Activated naive CD8-positive, alpha-beta T cell treated with anti-CD3 and anti-CD28 coated beads, Interleukin-2, amount 10 ng/mL, durations not matched to agents 7 days and 5 days (primary cell): ENCODE data around the gene MYBPC3. TPM values are rescaled to one million over a fixed set of nuclear protein-coding genes. Genes with fewer than 3 reads are reported as not detected.
"Not testable (repeated sequence)": the region's sequence is repeated elsewhere in the genome, so short reads cannot be mapped to it uniquely, and the experiment has no call there.

Source experiments
- ATAC-seq: fragments of 150-1000 bp; cut with Tn5 transposase; one replicate; pipeline ENCODE4 v1.10.0; 2021; ENCODE audit warnings: low read depth, moderate library complexity
- POLR2A ChIA-PET: fragments of 350-600 bp; sonication (Branson Sonifier 250); formaldehyde crosslinking; loops from one replicate; lab custom pipeline; 2021; ENCODE audit warnings: antibody characterized with exemption; lab: Charles Lee
- DNase-seq: peaks from one replicate; pipeline ENCODE4 v3.0.0; 2021
- H3K27ac Mint-ChIP-seq: one replicate; pipeline ENCODE4 v1.8.0; 2022; ENCODE audit warnings: mild to moderate bottlenecking, mixed read lengths
- H3K27me3 Mint-ChIP-seq: one replicate; pipeline ENCODE4 v1.8.0; 2022; ENCODE audit warnings: mild to moderate bottlenecking, moderate library complexity, mixed read lengths
- H3K36me3 Mint-ChIP-seq: one replicate; pipeline ENCODE4 v1.8.0; 2021; ENCODE audit warnings: mild to moderate bottlenecking, mixed read lengths
- H3K4me1 Mint-ChIP-seq: one replicate; pipeline ENCODE4 v1.8.0; 2021; ENCODE audit warnings: mixed read lengths
- H3K4me3 Mint-ChIP-seq: one replicate; pipeline ENCODE4 v1.8.0; 2022; ENCODE audit warnings: mild to moderate bottlenecking, moderate library complexity, mixed read lengths
- H3K9me3 Mint-ChIP-seq: one replicate; pipeline ENCODE4 v1.8.0; 2021; ENCODE audit warnings: mixed read lengths
- total RNA-seq, 2 experiments: library from RNA; stranded (reverse); gene quantifications; one replicate each; pipeline ENCODE4 v1.2.3, GENCODE V29; 2021

Gene MYBPC3
- total RNA-seq, 2 experiments from 2014 or later = 0.11 TPM; not detected in 1

DNA sequence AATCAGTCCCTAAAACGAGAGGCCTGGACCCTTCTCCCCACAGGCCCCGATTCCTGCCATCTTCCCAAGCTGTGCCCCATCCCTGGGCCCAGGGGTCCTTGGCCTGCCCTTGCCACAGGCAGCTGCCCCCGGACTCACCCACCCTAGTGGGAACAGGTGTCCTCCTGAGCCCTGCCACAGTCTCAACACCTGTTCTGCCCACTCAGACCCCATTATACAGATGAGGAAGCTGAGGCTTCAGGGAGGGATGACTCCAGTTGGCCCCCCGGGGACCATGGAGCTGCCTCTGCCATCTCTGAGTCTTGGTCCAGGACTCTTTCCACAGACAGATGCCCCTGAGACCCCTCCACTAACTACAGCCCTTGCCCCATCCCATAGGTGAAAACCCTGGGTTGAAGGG lies 15.9 kb downstream of the MYBPC3 start:
- Mint-ChIP-seq H3K4me3 (no peak overlapping the region), H3K27me3 (peaks cover 2% of the 10 kb centered on the region), H3K27ac (no peak overlapping the region), H3K36me3 (no peaks in the 10 kb centered on the region), H3K4me1 (peaks cover 2% of the 10 kb centered on the region), H3K9me3 (no peaks in the 10 kb centered on the region)
- ATAC-seq (no peak), DNase-seq (no peak)
- POLR2A ChIA-PET = no interaction called here

GRCh38 chr11:47335733-47336132 lies 16.8 kb downstream of the MYBPC3 start:
- DNase-seq = no peak
- Mint-ChIP-seq H3K27ac (no peak overlapping the region), H3K36me3 (no peaks in the 10 kb centered on the region), H3K9me3 (no peaks in the 10 kb centered on the region), H3K4me3 (no peak overlapping the region), H3K27me3 (peaks cover 2% of the 10 kb centered on the region), H3K4me1 (peaks cover 2% of the 10 kb centered on the region)
- ATAC-seq = no peak
- POLR2A ChIA-PET = no interaction called here

- DNase-seq, H3K9me3 Mint-ChIP-seq, H3K27me3 Mint-ChIP-seq, POLR2A ChIA-PET, H3K36me3 Mint-ChIP-seq, ATAC-seq, H3K4me3 Mint-ChIP-seq, H3K27ac Mint-ChIP-seq, H3K4me1 Mint-ChIP-seq: not testable (repeated sequence)
Observed at GRCh38 chr11:47334699-47335411, 17.6 kb downstream of the MYBPC3 start.

DNA sequence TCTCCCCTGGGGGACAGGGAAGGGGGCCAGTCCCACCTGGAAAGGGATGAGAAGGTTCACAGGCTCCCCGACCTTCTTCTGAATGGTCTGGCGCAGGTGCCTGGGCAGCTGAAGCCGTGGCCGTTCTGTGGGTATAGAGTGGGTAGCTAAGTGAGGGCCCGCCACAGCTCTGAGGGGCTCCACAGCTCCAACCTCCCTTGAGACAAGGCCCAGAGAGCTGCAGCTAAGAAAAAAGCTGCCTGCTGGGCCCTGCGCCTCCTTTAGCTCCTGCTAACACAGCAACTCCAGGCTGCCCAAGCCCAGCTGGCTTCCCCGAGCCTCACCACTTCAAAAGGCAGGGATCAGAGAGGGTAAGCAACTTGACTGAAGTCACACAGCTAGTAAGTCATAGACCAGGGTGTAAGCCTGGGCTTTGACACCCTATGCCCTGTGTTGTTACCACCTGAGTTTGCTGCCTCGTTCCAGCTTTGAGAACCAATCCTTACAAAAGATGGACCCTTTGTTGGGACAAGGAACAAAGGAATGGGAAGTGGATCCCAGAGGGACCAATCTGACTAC lies 18.5 kb downstream of the MYBPC3 start:
- POLR2A ChIA-PET = no interaction called here
- DNase-seq = no peak

DNA sequence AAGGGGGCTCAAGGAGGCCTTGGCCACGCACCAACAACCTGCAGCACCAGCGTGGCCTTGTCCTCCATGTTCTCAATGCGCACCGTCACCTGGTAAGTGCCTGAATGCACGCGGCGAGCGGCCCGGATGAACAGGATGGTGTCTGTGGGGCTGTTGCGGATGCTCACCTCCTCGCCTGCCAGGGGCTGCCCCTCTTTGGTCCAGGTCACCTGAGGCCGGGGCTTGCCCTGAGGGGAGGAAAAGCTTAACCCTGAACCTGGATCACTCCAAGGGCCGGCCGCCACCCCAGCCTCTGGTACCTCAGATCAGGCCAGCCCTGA lies 19.0 kb downstream of the MYBPC3 start:
- Mint-ChIP-seq H3K27ac (no peak overlapping the region), H3K27me3 (peaks cover 2% of the 10 kb centered on the region), H3K4me3 (no peak overlapping the region), H3K36me3 (peaks cover 6% of the 10 kb centered on the region), H3K9me3 (no peaks in the 10 kb centered on the region), H3K4me1 (peaks cover 2% of the 10 kb centered on the region)
- POLR2A ChIA-PET = no interaction called here
- no peak for ATAC-seq
- DNase-seq = no peak

More for the DNA sequence above, 18.5 kb downstream of the MYBPC3 start:
- peaks cover under 1% of the 10 kb centered on the region for H3K36me3 Mint-ChIP-seq
- no peak overlapping the region for H3K27ac Mint-ChIP-seq
- no peaks in the 10 kb centered on the region for H3K9me3 Mint-ChIP-seq
- peaks cover 2% of the 10 kb centered on the region for H3K4me1 Mint-ChIP-seq
- H3K4me3 Mint-ChIP-seq = no peak overlapping the region
- H3K27me3 Mint-ChIP-seq = peaks cover 2% of the 10 kb centered on the region
- ATAC-seq = no peak

DNA sequence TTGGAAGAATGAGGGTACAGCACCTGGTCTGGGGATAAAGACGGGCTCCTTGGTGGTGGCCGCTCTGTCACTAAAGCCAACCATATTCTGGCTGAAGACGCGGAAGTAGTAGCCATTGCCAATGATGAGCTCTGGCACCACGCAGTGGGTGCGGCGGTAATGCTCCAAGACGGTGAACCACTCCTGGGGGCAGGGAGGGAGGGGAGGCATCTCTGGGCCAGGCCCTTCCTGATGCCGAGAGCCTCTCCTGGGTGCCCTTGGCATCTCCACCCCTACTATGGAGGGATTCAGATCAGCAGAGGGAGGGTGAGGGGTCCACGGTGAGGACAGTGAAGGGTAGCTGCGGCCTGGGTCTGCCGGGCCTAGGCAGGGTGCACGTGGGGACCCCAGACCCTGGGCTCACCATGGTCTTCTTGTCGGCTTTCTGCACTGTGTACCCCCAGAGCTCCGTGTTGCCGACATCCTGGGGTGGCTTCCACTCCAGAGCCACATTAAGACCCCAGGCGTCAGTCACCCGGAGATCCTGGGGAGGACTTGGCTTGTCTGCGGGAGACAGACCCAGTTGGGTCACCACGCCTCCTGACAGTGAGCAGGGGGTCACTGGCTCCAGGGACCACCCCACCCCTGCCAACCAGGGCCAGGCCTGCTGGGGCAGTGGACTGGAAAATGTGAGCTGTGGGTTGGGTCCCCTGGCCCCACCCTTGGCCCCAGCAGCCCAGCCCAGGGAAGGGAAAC lies 19.5 kb downstream of the MYBPC3 start:
- no peak for DNase-seq
- H3K4me3 Mint-ChIP-seq = no peak overlapping the region
- no peaks in the 10 kb centered on the region for H3K27me3 Mint-ChIP-seq
- POLR2A ChIA-PET = no interaction called here
- peaks cover 2% of the 10 kb centered on the region for H3K4me1 Mint-ChIP-seq
- H3K9me3 Mint-ChIP-seq = no peaks in the 10 kb centered on the region
- no peak overlapping the region for H3K27ac Mint-ChIP-seq
- ATAC-seq = no peak
- peaks cover 6% of the 10 kb centered on the region for H3K36me3 Mint-ChIP-seq

DNA sequence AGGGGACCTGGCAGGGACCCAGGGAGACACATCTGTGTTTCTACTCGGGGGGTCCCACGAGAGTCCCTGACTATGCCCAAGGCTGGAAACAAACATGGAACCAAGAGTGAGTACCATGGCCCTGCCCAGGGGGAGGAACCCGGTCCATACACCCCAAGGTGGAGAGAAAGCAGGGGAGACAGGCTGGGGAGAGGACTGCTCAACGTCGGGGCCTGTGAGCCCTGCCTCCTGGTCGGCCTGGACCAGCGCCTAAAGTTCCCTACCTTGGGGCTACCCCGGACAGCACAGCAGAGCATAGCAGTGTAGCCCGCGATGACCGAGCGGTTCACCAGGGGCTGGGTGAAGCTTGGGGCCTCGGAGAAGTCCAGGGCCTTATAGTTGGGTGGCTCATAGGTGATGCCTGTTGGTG lies 20.2 kb downstream of the MYBPC3 start:
- ATAC-seq (no peak), DNase-seq (no peak)
- H3K4me3 Mint-ChIP-seq = no peak overlapping the region
- POLR2A ChIA-PET = interaction anchor here (0.5 kb wide), 1 partner anchor 16 kb away, joined by 4 read pairs; no protein-coding TSS in a partner anchor
- H3K9me3 Mint-ChIP-seq = no peaks in the 10 kb centered on the region
- peaks cover 2% of the 10 kb centered on the region for H3K4me1 Mint-ChIP-seq
- H3K27ac Mint-ChIP-seq = no peak overlapping the region
- H3K36me3 Mint-ChIP-seq = peaks cover 10% of the 10 kb centered on the region
- H3K27me3 Mint-ChIP-seq = no peaks in the 10 kb centered on the region

GRCh38 chr11:47331454-47332302 lies 20.8 kb downstream of the MYBPC3 start:
- H3K9me3 Mint-ChIP-seq = no peaks in the 10 kb centered on the region
- POLR2A ChIA-PET = interaction anchor here (0.5 kb wide), 1 partner anchor 15 kb away, joined by 4 read pairs; no protein-coding TSS in a partner anchor
- H3K36me3 Mint-ChIP-seq = peaks cover 12% of the 10 kb centered on the region
- ATAC-seq (peak; percentile 13), DNase-seq (no peak)
- no peak overlapping the region for H3K27ac Mint-ChIP-seq
- no peaks in the 10 kb centered on the region for H3K4me1 Mint-ChIP-seq
- no peaks in the 10 kb centered on the region for H3K27me3 Mint-ChIP-seq
- H3K4me3 Mint-ChIP-seq = no peak overlapping the region

DNA sequence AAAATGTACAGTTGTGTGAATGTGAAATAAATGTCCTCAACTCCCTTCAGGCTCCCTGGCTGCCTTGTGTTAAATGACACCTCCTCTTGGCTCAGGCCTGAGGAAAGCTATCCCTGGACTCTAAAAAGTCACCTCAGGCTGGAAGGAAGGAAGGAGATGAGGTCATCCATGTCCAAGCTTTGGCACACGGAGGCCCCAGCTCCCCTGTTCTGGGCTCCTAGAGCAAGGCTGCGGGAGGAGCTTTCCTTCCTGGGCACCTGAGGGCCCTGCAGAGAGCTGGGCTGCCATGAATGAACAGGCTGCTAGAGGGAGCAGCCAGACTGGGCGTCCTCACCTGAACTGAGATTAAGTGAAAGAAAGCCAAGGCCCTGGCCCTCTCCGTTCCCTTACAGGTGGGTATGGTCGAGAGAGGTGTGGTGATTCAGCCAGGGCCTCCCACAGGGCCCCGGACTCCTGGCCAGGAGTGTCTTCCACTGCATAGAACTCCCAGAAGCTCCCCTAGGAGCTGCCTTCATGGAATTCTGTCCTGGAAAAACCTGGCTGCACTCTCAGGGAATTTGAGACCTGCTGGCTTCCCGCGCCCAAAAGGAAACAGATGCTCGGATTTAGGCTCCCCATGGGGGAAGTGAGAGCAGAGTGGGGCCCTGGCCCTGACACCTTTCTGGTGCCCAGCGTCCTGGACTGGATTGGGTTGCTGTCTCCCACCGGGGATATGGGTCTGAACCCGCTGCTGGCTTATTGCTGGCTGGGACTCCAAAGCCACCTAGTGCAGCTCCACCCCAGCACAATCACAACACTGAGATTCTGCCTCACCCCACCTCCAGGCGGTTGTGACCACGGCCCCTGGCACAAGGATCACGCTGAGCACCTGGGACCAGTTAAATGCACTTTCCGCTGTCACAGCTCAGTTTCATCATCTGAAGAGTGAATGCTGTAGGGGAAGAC lies 22.2 kb downstream of the MYBPC3 start:
- H3K27me3 Mint-ChIP-seq = no peaks in the 10 kb centered on the region
- POLR2A ChIA-PET = no interaction called here
- DNase-seq (no peak), ATAC-seq (peak; percentile 37)
- H3K9me3 Mint-ChIP-seq = no peaks in the 10 kb centered on the region
- no peak overlapping the region for H3K4me3 Mint-ChIP-seq
- H3K36me3 Mint-ChIP-seq = peaks cover 16% of the 10 kb centered on the region
- no peak overlapping the region for H3K27ac Mint-ChIP-seq
- H3K4me1 Mint-ChIP-seq = no peaks in the 10 kb centered on the region

GRCh38 chr11:47329431-47329986 lies 23.0 kb downstream of the MYBPC3 start:
- POLR2A ChIA-PET = no interaction called here
- Mint-ChIP-seq H3K4me1 (no peaks in the 10 kb centered on the region), H3K27ac (no peak overlapping the region), H3K36me3 (peaks cover 21% of the 10 kb centered on the region), H3K4me3 (no peak overlapping the region), H3K9me3 (no peaks in the 10 kb centered on the region), H3K27me3 (no peaks in the 10 kb centered on the region)
- DNase-seq (no peak), ATAC-seq (no peak)

GRCh38 chr11:47328449-47329390 lies 23.8 kb downstream of the MYBPC3 start:
- H3K9me3 Mint-ChIP-seq = no peaks in the 10 kb centered on the region
- peak overlapping the region; percentile 32 for H3K27ac Mint-ChIP-seq
- POLR2A ChIA-PET = no interaction called here

More at GRCh38 chr11:47328449-47329390, 23.8 kb downstream of the MYBPC3 start:
- H3K36me3 Mint-ChIP-seq = peaks cover 21% of the 10 kb centered on the region
- no peak for ATAC-seq
- no peaks in the 10 kb centered on the region for H3K4me1 Mint-ChIP-seq
- no peak for DNase-seq
- H3K27me3 Mint-ChIP-seq = no peaks in the 10 kb centered on the region
- H3K4me3 Mint-ChIP-seq = no peak overlapping the region
